SK-N-SH treated with all-trans-retinoic acid at 6 μM for 48 hours (cell line): ENCODE results near the gene PSAP.

Experiments
- ATAC-seq: fragments of 200-7000 bp; cut with Tn5 transposase; 3 replicates; pipeline ENCODE4 v1.9.1; 2020; ENCODE audit warnings: mild to moderate bottlenecking, moderate library complexity
- BACH2 ChIP-seq: fragments of 250-450 bp; sonication (Bioruptor Pico); IDR thresholded peaks from 2 replicates; pipeline ENCODE4 v1.9.0; 2021; ENCODE audit warnings: mild to moderate bottlenecking, borderline replicate concordance
- CSDC2 ChIP-seq: fragments of 250-450 bp; sonication (Bioruptor Pico); IDR thresholded peaks from 2 replicates; pipeline ENCODE4 v1.5.0; 2020; ENCODE audit warnings: mild to moderate bottlenecking, moderate library complexity
- SNAI2 ChIP-seq: fragments of 250-450 bp; sonication (Bioruptor Pico); IDR thresholded peaks from 2 replicates; pipeline ENCODE4 v1.5.0; 2020; ENCODE audit warnings: mild to moderate bottlenecking, moderate library complexity
- TCF4 ChIP-seq: fragments of 250-450 bp; sonication (Bioruptor Pico); IDR thresholded peaks from 2 replicates; pipeline ENCODE4 v1.8.0; 2021; ENCODE audit warnings: mild to moderate bottlenecking, moderate library complexity, borderline replicate concordance
- TOX ChIP-seq: fragments of 250-450 bp; sonication (Bioruptor Pico); IDR thresholded peaks from 2 replicates; pipeline ENCODE4 v1.8.0; 2021; ENCODE audit warnings: mild to moderate bottlenecking, moderate library complexity, borderline replicate concordance
- ZC3H10 ChIP-seq: fragments of 250-450 bp; sonication (Bioruptor Pico); IDR thresholded peaks from 2 replicates; pipeline ENCODE4 v1.5.1; 2021; ENCODE audit warnings: mild to moderate bottlenecking, moderate library complexity
- ZFP3 ChIP-seq: fragments of 250-450 bp; sonication (Bioruptor Pico); IDR thresholded peaks from 2 replicates; pipeline ENCODE4 v1.5.0; 2020; ENCODE audit warnings: mild to moderate bottlenecking, moderate library complexity
- ZNF565 ChIP-seq: fragments of 450-650 bp; formaldehyde crosslinking; conservative IDR thresholded peaks from 2 replicates; pipeline ENCODE4 v1.5.0; 2020; ENCODE audit warnings: low read depth, mild to moderate bottlenecking, moderate library complexity
- ZNF70 ChIP-seq: fragments of 450-650 bp; formaldehyde crosslinking; IDR thresholded peaks from 2 replicates; pipeline ENCODE4 v1.5.0; 2020; ENCODE audit warnings: mild to moderate bottlenecking, moderate library complexity
- ZNF8 ChIP-seq: fragments of 450-650 bp; formaldehyde crosslinking; IDR thresholded peaks from 2 replicates; pipeline ENCODE4 v1.5.0; 2020; ENCODE audit warnings: mild to moderate bottlenecking, moderate library complexity
- TF ChIP-seq, protein P1 (sequence below): fragments of 250-450 bp; sonication (Bioruptor Pico); IDR thresholded peaks from 2 replicates; pipeline ENCODE4 v1.5.1; 2020; ENCODE audit warnings: low read depth, mild to moderate bottlenecking, moderate library complexity
- TF ChIP-seq, protein P2 (sequence below): fragments of 250-450 bp; sonication (Bioruptor Pico); IDR thresholded peaks from 2 replicates; pipeline ENCODE4 v1.8.0; 2020; ENCODE audit warnings: mild to moderate bottlenecking, moderate library complexity, borderline replicate concordance
- TF ChIP-seq, protein P3 (sequence below): fragments of 250-450 bp; sonication (Bioruptor Pico); IDR thresholded peaks from 2 replicates; pipeline ENCODE4 v1.8.0; 2021; ENCODE audit warnings: low read depth, mild to moderate bottlenecking, moderate library complexity, borderline replicate concordance
- TF ChIP-seq, protein P4 (sequence below): fragments of 250-450 bp; sonication (Bioruptor Pico); IDR thresholded peaks from 2 replicates; pipeline ENCODE4 v1.5.0; 2020; ENCODE audit warnings: mild to moderate bottlenecking, moderate library complexity
- TF ChIP-seq, protein P5 (sequence below): fragments of 250-450 bp; sonication (Bioruptor Pico); IDR thresholded peaks from 2 replicates; pipeline ENCODE4 v1.5.1; 2021; ENCODE audit warnings: mild to moderate bottlenecking, moderate library complexity

Gene PSAP

DNA sequence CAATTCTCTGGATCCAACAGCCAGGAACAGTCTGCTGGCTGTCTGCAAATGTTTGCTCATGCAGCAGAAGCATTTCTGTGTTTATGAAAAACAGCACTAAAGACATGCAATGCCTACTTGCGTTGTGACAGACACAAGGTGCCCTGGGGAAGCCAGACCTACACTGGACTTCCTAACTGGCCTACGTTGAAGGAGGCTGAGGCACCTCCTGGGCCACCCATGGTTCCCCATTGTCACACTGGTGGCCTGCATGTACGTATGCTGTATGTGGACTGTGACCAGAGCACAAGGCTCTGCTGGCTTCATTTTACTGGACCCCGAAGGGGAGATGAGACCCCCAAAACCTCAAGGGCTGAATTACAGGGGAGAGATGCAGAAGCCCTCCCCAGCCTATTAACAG, 27.7 kb downstream of the PSAP start (continued):
- TF ChIP-seq, protein P1, sequence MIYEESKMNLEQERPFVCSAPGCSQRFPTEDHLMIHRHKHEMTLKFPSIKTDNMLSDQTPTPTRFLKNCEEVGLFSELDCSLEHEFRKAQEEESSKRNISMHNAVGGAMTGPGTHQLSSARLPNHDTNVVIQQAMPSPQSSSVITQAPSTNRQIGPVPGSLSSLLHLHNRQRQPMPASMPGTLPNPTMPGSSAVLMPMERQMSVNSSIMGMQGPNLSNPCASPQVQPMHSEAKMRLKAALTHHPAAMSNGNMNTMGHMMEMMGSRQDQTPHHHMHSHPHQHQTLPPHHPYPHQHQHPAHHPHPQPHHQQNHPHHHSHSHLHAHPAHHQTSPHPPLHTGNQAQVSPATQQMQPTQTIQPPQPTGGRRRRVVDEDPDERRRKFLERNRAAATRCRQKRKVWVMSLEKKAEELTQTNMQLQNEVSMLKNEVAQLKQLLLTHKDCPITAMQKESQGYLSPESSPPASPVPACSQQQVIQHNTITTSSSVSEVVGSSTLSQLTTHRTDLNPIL (CRISPR knock-in tag) = no peak

DNA sequence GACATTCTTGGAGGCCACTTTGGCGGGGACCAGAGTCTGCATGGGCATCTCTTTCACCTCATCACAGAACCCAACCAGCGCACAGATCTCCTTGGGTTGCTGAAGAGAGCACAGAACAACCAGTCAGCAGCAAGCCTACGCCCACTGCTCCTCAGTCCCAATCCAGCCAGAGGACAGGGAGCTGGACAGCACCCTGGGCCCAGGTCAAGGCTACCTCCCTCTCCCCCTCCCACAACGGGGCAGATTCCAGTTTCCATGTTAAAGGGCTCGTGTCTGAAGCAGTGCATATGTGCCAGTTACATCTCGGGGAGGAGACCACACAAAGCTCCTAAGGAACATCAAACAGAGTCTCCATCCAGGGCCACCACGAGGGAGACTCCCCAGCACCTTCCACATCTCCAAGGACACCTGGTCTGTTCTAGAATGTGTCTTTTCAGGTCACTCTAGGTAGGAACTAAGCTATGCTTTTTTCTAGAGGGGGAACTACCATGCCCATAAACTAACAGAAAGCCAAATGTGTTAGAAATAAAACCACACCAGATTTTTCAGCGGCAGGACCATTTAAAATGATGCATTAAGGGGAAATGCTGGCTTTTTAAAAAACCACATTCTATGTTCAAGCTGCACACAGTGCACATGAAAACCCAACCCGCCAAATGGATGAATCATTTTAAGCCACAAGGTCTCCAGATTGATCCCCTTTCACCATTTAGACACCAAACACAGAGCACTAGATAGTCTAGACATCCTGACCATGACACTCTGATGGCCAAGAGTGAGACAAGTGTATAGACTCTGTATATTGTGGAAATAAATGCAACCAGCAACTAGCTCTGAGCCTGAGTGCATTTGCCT, 28.9 kb downstream of the PSAP start:
- TF ChIP-seq ZNF70 (CRISPR knock-in tag) = no peak
- TF ChIP-seq, protein P2, sequence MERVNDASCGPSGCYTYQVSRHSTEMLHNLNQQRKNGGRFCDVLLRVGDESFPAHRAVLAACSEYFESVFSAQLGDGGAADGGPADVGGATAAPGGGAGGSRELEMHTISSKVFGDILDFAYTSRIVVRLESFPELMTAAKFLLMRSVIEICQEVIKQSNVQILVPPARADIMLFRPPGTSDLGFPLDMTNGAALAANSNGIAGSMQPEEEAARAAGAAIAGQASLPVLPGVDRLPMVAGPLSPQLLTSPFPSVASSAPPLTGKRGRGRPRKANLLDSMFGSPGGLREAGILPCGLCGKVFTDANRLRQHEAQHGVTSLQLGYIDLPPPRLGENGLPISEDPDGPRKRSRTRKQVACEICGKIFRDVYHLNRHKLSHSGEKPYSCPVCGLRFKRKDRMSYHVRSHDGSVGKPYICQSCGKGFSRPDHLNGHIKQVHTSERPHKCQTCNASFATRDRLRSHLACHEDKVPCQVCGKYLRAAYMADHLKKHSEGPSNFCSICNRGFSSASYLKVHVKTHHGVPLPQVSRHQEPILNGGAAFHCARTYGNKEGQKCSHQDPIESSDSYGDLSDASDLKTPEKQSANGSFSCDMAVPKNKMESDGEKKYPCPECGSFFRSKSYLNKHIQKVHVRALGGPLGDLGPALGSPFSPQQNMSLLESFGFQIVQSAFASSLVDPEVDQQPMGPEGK (CRISPR knock-in tag) = no peak
- ATAC-seq = no peak

DNA sequence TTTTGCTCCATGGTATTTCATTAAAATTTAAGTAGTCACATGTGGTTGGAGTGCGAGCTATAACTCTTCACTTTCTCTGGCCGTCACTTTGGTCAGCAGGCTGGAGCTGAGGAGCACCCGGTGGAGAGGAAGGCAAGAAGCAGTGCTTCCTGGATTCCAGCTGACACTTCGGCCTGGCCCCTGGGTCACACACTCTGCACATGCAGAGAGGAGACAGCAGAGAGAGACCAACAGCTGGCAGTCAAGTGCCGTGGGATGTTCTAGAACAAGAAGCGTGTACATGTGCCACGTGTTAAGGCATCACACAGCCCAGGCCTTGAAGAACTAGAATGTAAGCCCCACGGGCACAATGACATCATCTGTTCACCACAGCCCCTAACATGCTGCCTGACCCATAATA, 30.1 kb downstream of the PSAP start:
- TF ChIP-seq CSDC2 (CRISPR knock-in tag) = no peak
- TF ChIP-seq ZFP3 = no peak
- no peak for TF ChIP-seq ZNF565 (CRISPR knock-in tag)
- TF ChIP-seq, protein P2 (CRISPR knock-in tag) = no peak
- no peak for TF ChIP-seq BACH2 (CRISPR knock-in tag)
- TF ChIP-seq, protein P3, sequence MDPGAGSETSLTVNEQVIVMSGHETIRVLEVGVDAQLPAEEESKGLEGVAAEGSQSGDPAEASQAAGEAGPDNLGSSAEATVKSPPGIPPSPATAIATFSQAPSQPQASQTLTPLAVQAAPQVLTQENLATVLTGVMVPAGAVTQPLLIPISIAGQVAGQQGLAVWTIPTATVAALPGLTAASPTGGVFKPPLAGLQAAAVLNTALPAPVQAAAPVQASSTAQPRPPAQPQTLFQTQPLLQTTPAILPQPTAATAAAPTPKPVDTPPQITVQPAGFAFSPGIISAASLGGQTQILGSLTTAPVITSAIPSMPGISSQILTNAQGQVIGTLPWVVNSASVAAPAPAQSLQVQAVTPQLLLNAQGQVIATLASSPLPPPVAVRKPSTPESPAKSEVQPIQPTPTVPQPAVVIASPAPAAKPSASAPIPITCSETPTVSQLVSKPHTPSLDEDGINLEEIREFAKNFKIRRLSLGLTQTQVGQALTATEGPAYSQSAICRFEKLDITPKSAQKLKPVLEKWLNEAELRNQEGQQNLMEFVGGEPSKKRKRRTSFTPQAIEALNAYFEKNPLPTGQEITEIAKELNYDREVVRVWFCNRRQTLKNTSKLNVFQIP (CRISPR knock-in tag) = no peak
- TF ChIP-seq TOX (CRISPR knock-in tag) = no peak
- TF ChIP-seq ZNF8 (CRISPR knock-in tag) = no peak
- TF ChIP-seq, protein P4, sequence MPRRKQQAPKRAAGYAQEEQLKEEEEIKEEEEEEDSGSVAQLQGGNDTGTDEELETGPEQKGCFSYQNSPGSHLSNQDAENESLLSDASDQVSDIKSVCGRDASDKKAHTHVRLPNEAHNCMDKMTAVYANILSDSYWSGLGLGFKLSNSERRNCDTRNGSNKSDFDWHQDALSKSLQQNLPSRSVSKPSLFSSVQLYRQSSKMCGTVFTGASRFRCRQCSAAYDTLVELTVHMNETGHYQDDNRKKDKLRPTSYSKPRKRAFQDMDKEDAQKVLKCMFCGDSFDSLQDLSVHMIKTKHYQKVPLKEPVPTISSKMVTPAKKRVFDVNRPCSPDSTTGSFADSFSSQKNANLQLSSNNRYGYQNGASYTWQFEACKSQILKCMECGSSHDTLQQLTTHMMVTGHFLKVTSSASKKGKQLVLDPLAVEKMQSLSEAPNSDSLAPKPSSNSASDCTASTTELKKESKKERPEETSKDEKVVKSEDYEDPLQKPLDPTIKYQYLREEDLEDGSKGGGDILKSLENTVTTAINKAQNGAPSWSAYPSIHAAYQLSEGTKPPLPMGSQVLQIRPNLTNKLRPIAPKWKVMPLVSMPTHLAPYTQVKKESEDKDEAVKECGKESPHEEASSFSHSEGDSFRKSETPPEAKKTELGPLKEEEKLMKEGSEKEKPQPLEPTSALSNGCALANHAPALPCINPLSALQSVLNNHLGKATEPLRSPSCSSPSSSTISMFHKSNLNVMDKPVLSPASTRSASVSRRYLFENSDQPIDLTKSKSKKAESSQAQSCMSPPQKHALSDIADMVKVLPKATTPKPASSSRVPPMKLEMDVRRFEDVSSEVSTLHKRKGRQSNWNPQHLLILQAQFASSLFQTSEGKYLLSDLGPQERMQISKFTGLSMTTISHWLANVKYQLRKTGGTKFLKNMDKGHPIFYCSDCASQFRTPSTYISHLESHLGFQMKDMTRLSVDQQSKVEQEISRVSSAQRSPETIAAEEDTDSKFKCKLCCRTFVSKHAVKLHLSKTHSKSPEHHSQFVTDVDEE (CRISPR knock-in tag) = no peak
- no peak for TF ChIP-seq TCF4 (CRISPR knock-in tag)
- TF ChIP-seq ZC3H10 (CRISPR knock-in tag) = no peak
- TF ChIP-seq, protein P5, sequence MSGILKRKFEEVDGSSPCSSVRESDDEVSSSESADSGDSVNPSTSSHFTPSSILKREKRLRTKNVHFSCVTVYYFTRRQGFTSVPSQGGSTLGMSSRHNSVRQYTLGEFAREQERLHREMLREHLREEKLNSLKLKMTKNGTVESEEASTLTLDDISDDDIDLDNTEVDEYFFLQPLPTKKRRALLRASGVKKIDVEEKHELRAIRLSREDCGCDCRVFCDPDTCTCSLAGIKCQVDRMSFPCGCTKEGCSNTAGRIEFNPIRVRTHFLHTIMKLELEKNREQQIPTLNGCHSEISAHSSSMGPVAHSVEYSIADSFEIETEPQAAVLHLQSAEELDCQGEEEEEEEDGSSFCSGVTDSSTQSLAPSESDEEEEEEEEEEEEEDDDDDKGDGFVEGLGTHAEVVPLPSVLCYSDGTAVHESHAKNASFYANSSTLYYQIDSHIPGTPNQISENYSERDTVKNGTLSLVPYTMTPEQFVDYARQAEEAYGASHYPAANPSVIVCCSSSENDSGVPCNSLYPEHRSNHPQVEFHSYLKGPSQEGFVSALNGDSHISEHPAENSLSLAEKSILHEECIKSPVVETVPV = no peak
- TF ChIP-seq, protein P1 (CRISPR knock-in tag) = no peak
- no peak for TF ChIP-seq SNAI2
- ATAC-seq = no peak
